GM19023 (cell line): ENCODE data around the gene SEZ6L2.
A peak's percentile ranks its signal among the peaks of the same experiment; 100 is the strongest.
"Not testable (repeated sequence)": the region's sequence is repeated elsewhere in the genome, so short reads cannot be mapped to it uniquely, and the experiment has no call there.

Experiments used
- ATAC-seq: cut with Tn5 transposase; IDR thresholded peaks from one replicate; pipeline ENCODE4 v1.9.1; 2021; ENCODE audit warnings: mild to moderate bottlenecking, moderate library complexity; ENCODE audit not compliant: unreplicated experiment

Gene SEZ6L2

DNA sequence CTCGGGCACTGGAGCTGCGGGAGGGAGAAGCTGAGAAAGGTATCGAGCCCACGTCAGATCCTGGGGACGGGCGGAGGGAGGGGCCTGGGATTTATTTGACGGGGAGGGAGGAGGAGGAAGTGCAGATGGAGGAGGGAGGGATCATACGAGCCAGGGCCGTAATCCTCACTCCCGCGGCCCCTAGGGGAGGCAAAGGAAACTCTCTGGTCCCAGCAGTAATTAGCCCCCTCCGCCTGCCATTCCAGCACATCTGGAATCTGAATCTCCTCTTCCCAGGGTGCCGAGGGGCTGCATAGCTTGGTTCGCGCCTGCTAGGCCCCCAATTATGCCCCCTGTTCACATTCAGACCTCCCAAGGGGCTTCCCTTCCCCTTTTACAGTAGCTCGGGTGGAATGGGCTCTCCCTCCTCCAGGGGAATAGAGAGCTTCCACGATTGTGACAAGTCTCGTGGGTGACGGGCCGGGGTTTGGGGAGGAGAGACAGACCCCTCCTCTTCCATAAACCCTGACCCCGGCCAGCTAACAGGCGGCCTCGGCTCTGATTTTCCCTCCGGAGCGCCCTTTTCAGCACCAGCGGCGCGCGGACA, at the start of gene SEZ6L2:
TSS of gene SEZ6L2 (minus strand) at position 35 of the 586 bp plus-strand sequence. CDS start 531 bp downstream, outside the sequence.
- no peak for ATAC-seq

DNA sequence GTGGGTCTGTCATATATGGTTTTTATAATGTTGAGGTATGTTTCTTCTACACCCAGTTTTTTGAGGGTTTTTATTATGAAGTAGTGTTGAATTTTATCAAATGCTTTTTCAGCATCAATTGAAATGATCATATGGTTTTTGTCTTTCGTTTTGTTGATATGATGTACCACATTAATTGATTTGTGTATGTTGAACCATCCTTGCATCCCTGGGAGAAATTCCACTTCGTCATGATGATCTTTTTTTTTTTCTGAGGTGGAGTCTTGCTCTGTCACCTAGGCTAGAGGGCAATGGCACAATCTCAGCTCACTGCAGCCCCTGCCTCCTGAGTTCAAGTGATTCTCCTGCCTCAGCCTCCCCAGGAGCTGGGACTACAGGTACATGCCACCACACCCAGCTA, 48.5 kb upstream of the SEZ6L2 start:
- no peak for ATAC-seq

DNA sequence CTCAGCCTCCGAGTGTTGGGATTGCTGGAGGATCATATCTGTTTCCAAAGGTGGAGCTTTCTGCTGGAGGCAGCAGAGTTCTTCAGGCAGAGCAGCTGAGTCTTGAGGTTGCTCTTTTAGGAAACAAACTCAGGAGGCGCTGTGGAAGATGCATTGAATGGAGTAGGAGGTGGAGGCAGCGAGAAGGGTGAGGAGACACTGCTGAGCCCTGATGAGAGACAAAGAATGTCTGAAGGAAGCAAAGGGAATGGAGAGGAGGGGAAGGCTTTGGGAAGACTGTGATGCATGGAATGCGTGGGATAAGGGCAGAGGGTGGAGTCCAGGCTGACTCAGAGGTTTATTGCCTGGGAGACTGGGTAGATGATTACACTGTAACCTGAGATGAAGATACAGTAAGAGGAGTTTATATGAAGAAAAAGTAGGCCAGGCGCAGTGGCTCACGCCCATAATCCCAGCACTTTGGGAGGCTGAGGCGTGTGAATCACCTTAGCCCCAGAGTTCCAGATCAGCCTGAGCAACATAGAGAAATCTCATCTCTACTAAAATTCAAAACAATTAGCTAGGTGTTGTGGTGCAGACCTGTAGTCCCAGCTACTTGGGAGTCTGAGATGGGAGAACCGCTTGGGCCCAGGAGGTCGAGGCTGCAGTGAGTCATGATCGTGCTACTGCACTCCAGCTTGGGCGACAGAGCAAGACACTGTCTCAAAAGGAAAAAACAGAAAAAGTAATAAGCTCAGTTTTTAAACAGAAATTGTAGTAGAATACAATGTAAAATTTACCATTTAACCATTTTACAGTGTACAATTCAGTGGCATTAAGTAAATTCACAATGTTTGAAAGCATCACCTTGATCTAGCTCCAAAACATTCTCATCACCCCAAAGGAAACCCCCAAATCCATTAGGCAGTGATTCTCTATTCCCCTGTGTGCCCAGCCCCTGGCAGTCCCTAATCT, 44.8 kb upstream of the SEZ6L2 start:
- ATAC-seq = no peak

DNA sequence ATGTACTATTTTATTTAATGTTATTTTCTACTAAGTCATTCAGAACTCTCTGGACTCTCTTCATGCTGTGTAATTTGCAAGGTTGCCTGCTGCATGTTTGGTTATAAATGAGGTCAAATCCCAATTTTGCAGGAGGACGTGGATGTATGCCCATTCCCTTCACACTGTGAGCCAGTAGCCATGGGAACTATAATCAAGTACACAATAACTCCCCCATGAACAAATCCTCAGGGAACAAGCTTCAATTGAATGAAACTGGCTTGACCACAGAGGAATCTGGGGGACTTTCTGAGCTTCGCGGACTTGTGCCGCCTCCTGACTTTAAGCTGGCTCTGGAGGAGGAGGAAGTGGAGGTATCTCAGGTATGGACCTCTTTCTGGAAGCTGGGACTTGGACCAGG, 41.3 kb upstream of the SEZ6L2 start:
- ATAC-seq = no peak

DNA sequence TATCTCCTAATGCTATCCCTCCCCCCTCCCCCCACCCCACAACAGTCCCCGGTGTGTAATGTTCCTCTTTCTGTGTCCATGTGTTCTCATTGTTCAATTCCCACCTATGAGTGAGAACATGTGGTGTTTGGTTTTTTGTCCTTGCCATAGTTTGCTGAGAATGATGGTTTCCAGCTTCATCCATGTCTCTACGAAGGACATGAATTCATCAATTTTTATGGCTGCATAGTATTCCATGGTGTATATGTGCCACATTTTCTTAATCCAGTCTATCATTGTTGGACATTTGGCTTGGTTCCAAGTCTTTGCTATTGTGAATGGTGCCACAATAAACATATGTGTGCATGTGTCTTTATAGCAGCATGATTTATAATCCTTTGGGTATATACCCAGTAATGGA, 32.4 kb upstream of the SEZ6L2 start:
- ATAC-seq = not testable (repeated sequence)

DNA sequence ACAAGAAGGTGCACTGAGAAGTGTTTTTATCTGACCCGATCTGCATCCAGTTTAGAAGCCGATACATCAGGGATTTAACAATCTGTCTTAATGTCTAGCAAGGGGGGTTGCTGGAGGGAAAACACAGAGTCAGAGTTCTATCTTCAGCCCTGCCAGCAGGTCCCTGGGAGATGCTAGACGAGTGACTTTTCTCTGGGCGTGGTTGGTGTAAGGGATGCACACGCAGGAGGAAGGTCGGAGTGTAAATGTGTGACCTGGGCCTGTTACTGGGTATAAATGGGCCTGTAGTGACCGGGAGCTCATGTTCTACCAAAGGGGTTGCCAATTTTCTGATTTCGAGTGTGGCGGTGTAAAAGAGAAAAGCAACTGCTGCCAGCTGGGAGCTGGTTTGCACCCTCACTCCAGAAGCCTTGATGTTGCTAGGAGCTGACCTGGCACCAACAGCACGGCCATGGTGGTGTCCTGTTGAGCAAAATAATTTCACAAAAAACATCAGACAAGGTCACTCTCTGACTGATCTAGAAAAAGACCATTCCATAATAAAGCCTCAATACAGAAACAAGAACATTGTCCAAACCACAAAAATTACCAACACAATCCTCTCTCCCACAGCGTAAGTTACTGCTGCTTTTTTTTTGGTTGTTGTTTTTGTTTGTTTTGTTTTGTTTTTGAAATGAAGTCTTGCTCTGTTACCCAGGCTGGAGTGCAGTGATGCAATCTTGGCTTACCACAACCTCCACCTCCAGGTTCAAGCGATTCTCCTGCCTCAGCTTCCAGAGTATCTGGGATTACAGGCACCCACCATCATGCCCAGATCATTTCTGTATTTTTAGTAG, 27.9 kb upstream of the SEZ6L2 start:
- no peak for ATAC-seq

DNA sequence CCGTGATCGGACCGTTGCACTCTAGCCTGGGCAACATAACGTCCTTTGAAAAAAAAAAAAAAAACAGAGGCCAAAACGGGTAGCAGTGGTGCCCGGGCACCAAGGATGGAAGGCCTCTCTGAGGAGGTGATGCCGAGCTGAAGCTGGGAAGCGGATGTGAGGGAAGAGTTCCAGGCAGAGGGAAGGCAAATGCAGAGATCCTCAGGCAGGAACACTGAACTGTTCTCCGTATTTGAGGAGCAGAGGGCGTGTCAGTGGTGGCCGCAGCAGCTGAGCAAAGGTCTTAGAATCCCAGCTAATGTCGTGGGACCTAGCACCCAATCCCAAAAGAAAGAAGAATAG, 27.3 kb upstream of the SEZ6L2 start:
- ATAC-seq = no peak

DNA sequence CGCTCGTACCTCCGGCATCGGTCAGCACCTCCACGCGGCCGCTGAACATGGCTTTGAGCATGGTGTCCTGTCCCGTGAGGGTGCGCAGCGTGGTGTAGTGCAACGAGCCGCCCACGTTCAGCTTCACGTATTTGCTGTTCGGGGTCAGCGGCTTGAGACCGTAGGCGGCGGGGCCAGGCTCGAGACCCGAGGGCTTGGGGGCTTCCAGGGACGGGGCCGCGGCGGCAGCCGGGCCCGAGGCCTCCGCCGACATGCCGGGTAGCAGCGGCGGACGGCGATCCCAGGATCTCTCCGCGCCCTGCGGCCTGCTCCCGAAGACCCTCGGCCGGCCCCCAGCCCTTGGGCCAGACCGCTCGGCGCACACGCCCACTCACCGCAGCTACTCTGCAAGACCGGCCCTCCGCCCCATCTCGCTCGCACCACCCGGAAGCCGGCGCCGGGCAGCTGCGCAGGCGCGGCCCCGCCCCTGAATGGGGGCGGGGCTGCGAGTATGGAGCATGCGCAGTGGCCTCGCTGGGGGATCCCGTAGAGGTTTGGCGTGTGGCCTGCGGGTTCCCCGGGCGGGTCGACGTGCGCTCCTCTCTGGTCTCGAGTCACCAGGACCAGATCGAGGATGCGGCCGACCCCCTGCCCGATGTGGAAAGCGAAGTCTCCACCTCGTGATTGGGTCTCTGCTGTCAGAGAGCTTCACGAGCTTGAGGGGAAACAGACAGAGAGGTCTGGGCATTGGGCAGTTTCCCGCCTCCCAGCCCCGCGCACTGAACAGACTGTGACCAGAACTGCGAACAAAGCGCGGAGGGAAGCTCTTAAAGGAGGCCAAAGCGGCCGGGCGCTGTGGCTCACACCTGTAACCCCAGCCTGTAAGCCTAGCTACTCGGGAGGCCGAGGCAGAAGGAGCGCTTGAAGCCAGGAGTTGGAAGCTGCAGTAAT, 26.7 kb upstream of the SEZ6L2 start, which contains the start of gene KCTD13:
TSS of gene KCTD13 (minus strand) at position 446 of the 930 bp plus-strand sequence. CDS start at position 253, 193 bp downstream.
- peak; percentile 85 for ATAC-seq

DNA sequence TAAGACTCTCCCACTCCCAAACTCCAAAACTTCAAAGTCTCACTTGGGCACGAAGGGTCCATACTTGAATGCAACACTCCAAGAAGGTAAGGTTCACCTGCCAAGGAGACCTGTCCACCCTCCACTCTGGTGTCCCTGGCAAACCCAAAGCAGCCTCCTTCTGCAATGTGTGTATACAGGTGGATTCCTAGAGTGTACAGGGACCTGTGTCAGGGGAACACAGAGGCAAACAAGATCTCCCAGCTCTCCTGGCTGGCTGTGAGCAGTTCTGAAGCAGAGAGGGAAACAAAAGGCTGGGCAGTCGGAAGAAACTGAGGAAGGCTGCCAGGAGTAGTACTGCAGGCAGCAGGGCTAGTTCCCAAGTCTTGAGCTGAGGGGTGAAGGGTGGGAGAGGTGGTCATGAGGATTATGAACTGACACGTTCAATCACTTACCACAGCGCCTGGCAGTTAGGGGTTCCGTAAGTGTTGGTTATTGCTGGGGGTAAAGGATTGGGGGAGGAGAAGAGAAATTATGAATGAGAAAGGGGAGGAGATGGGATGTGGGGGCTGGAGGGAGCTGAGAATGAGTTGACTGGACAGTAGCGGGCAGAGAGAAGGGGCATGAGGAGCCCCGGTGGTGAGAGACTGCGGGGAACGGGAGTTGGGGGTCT, 25.9 kb upstream of the SEZ6L2 start:
- no peak for ATAC-seq

DNA sequence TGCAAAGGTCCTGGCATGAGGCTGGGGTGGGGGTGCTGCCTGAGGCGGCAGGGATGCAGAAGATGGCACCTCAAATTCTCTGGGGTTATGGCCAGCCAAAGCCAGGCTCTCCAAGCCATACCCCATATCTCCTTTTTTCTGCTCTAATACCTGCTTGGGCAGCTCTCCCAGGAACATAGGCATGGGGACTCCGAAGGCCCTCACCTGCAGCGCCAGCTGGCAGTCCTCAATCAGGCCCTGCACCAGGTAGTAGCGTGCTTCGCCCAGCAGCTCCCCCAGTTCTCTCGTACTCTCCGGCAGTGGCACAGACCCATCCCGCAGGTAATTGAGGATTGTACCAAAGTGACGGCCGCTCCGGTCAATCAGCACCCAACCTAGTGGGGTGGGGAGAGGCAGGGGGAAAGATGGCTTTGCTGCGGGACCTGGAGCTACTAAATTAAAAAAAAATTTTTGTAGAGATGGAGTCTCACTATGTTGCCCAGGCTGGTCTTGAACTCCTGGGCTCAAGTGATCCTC, 23.7 kb upstream of the SEZ6L2 start:
- no peak for ATAC-seq

DNA sequence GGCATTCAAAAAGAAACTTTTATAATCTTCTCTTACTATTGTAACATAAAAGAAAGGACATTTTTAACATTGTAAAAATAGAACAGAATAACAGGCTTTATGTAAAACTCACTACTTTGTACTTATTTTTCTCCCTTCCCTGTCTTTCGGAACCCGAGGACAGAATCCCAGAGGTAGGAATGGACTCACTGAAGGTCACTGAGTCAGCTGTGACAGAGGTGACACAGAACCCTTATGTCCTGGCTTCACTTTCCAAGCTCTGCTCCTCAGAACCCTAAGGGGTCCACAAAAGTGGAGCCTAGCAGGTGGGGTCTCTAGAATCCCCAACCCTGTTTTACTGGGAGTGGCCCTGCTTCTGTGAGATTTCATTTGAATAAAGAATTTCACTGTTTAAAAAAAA, 23.0 kb upstream of the SEZ6L2 start:
- ATAC-seq = no peak

DNA sequence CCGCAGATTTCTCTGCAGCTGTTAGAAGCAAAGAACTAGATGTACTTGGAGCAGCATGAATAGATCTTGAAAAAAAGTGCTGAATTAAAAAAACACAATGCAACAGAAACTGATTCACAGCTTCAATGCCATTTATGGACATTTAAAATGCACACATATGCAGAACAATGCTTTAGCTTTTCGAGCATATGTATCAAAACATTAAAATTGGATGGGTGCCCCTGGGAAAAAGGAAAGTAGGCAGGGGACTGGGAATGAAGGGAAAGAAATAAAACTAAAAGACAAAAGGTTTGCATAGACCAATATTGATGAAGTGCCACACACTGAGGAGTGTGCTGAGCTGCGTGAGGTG, 21.7 kb upstream of the SEZ6L2 start:
- ATAC-seq = no peak

DNA sequence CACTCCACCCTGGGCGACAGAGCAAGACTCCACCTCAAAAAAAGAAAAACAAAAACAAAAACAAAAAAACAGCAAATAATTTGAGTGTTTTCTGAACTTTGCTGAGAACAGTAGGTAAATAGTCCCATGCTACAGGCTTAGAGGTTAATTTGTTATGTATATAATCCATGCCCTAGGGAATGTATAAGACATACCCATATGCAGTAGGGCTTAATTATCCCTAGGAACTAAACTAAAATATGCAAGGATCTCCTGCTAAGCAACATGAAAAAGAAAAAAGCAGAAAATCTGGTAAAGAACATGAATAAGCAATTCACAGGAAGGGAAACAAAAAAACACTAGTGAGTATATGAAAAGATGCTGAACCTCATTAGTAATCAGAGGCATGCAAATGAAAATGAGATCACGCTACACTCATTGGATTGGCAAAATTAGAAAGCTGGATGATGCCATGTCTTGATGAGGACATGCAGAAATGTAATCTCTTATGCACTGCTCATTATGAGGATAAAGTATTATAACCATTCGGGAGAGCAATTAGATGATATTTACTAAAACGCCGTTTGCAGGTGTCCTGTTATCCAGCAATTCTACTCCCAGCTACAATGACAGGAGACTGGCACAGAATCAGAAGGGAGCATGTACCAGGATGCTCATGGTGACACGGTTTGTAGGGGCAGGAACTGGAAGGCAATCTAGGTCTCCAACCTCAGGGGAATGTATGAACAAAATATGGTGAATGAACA, 21.1 kb upstream of the SEZ6L2 start:
- ATAC-seq = no peak

DNA sequence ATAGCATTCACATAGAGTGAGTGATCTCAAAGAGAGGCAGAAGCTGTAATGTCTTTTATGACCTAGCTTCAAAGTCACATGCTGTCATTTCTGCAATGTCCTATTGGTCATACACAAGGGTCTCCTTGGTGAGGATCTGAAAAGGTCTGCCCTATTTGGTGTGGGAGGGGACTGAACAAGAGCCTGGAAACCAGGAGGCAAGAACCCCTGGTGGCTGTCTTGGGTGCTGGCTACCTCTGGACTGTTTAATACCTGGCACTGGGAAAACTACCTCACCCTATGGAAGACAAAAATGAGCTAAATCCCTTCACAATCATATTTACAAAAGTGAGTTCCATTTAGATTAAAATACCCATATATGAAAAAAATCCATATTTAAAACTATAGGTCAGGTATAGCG, 17.6 kb upstream of the SEZ6L2 start:
- no peak for ATAC-seq

DNA sequence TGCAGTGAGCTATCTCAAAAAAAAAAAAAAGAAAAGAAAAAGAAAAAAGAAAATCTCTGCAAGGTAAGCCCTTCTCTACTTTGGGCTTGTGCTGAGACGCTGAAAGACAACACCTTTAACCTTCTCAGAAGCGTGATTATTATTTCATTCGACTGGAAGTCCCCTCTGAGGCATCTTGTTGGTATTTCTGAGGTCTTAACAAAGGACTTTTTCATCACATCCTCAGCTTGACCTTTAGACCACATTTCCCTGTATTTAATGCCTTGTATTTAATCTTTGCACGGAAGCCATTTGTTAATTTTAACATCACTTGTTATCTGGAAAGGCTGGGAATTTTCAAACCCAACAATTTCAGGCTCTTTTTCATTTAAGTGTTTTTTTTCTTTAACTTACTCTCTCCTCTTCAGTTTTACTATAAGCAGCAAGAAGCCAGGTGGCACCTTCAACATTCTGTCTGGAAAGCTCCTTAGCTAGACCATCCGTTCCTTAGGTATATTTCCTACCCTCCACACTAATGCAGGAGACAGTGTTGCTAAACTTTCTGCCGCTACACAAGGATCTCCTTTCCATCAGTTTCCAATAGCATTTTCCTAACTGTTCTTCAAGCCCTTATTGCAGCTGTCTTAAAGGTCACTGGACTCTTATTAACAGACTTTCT, 16.4 kb upstream of the SEZ6L2 start:
- ATAC-seq = no peak

DNA sequence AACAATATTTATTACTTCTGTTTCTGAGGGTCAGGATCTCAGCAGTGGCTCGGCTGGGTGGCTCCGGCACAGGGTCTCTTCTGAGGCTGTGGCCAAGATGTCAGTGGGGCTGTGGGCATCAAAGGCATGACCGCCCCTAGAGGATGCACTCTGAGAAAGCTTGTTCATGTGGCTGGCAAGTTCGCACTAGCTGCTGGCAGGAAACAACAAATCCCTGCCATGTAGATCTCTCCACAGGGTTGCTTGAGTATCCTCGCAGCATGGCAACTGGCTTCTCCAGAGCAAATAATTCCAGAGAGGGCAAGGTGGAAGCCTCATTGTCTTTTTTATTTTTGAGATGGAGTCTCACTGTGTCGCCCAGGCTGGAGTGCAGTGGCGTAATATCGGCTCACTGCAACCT, 14.2 kb upstream of the SEZ6L2 start:
- ATAC-seq = no peak

DNA sequence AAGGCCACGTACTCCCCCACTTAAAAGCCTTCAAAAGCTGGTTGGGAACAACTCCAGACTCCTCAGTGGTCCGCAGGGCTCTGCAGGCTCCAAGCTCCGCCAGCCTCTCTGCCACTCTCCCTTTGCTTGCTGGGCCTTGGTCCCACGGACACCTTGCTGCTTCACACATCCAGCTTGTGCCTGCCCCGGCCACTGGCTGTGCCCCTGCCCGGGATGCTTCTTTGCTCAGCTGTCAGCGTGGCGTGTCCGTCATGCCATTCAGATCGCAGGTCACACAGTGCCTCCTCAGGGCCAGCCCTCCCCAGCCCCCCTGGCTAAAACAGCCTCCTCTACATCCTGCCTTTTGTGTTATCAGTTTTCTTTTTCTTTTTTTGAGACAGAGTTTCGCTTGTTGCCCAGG, 12.7 kb upstream of the SEZ6L2 start:
- ATAC-seq = no peak

DNA sequence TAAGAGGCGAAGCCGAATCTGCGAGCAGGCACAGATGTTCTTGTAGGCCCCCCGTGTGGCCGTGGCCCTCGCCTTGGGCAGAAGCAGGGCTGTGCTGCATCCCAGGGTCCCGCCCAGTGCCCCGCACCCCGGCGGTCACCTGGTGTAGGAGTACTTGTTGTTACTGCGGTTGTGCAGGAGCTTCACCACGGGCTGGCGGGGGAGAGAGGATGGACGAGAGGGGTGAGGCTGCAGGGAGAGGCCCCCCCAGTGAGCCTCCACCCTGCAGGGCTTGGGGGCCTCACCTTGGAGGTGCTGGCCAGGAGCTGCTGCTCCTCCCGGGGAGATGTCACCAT, 12.3 kb upstream of the SEZ6L2 start:
- no peak for ATAC-seq
